ENCODE measurements around the gene RPL10.

The RPL10 gene

GRCh38 chrX:154401918-154402621 is 3.9 kb downstream of the RPL10 start:
- peak; percentile 21 for DNase-seq

DNA sequence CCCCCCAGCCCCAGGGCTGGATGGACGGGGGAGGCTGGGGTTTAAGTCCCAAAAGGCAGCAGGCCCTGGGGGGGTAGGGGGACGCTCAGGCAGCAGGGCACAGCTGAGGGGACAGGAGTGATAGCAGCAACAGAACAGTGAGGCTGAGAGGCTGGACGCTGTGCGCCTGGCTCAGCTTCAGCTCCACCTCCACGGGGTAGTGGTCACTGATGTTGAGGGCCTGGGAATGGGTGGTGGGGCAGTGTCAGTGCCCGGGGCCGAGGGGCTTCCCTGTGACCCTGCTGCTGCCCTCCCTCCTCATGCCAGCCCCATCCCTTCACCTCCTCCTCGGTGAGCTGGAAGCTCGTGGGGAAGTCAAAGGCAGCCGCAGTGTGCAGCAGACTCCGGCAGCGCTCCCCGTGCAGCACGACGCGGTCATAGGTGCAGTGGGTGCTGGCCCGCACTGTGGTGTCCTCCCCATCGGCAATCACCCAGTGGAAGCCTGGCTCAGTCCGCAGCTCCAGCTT is 4.5 kb downstream of the RPL10 start:
- no peak for DNase-seq

- no peak for DNase-seq
These were observed 5.0 kb downstream of the RPL10 start for GRCh38 chrX:154403192-154403591.

DNA sequence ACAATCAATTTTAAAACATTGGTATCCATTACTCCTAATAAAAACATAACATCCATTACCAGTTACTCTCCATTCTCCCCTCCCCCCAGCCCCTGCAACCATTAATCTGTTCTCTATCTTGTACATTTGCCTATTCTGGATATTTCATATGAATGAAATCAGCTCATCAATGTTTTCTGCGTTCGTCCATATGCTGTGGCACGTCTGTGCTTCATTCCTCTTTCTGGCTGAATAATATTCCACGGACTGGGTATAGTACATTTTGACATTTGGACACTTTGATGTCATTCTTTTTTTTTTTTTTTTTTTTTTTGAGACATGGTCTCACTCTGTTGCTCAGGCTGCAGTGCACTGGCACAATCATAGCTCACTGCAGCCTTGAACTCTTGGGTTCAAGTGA is 5.7 kb downstream of the RPL10 start:
- DNase-seq = no peak

DNA sequence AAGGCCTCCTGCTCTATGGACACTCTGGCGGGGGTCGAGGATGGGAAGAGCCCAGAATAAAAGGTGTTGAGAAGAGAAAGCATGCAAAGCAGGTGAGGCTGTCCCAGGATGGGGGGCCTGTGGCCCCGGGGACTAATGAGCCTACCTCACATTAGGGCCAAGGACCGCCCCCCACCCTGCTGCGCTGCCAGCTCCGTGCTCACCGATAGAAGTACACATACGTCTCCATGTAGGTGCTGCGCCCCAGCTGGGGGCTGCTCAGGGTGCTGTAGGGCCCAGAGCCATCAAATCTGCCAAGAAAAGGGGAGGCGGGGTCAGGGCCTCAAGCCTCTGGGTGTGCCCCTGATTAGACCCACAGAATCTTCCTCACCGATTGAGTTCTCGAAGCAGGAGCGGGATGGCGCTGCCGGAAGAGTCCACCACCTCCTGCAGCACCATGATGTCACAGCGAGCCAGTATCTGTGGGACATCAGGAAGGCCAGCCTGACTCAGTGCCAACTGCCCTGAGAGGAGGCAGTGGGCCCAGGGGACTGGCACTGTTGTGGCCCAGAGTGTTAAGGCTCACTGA is 6.5 kb downstream of the RPL10 start:
- DNase-seq = no peak

- no peak for DNase-seq
These were observed 10.6 kb downstream of the RPL10 start for GRCh38 chrX:154408659-154409221.

DNA sequence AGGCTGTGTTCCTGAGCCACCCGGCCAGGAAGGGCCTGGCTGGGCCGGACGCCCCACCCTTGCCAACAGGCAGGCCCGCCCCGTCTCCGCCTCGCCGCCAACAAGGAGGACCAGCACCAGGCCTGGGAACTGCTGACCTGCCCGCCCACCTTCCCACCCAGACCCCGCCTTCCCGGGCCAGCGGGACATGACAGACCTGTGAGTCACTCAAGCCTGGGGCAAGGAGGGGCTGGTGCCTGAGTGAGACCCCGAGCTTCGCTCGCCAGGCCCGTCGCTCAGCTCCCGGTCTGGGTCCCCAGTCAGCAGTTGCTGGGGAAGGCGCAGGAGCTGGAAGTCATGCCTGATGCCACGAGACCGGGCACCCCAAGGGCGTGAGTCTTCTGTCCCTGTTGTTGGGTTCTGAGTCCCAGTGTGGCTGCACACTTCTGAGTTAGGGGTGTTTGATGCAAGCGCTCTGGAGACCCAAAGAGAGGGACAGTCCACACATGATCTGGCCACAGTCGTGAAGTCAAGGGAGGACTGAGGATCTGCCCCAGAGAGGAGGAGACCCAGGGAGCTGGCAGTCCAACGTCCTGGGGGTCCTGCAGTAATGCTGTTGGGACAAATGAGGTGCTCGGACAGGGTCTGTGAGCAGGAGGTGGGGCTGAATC is 11.2 kb downstream of the RPL10 start, which contains the start of gene DNASE1L1:
TSS of gene DNASE1L1 (minus strand) at position 33 of the 650 bp plus-strand sequence. CDS start 3,686 bp downstream, outside the sequence.
- DNase-seq = peak; percentile 53

GRCh38 chrX:154411981-154412340 is 13.8 kb downstream of the RPL10 start:
- peak; percentile 74 for DNase-seq

DNA sequence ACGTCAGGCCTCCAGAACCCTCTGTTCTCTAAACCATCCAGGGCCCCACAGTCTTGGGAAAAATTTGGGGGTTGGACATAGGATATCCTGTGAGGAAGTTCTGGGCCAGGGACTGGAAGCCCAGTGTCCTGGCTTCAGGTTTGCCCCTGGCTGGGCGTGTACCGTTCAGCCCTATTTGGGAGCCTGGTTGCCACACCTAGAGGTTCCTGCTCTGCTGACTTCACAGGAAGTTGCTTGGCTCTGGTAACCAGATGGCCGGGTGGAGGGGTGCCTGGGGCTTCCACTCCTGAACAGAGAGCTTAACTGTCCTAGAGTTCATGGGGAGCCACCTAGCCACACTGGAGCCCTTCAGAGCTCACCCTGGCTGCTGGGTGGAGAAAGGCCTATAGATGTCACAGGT is 14.3 kb downstream of the RPL10 start:
- DNase-seq = peak; percentile 61

DNA sequence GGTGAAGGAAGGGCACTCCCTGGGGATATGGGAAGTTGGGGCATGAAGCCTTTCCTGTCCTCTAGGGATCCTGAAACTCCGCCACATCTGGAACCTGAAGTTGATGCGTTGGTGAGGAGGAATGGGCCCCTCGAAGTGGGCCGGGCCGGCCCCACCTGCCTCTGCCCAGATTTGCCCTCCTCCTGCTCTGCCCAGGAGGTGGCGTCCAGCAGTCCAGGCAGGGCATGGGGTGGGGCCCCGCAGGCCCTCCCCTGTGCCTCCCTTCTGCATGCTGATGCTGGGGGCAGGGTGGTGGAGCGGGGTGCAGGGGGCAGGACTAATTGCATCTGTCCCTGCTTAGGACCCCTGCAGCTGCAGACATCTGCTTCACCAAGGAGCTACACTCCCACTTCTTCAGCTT is 15.0 kb downstream of the RPL10 start:
- no peak for DNase-seq

DNA sequence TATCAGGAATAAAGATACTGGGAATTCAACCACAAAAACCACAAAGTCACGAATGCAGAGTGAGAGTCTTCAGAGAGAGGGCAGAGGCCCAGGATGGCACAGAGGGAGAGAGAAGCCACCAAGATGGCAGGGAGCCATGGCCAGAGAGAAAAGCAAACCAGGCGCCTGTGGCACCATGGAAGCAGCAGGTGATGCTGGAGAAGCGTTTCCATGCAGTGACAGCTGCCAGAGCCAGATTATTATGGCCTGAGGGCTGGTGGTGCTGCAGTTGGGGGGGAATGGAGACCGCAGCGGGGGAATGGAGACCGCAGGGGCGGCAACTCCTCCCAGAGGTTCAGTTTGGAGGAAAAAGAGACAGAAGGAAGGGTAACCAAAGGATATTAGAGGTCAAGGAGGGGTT is 19.0 kb downstream of the RPL10 start:
- DNase-seq = no peak

GRCh38 chrX:154419189-154419588 is 21.0 kb downstream of the RPL10 start:
- DNase-seq = no peak

- no peak for DNase-seq
These were observed 21.7 kb downstream of the RPL10 start for GRCh38 chrX:154419688-154420401.

GRCh38 chrX:154420402-154420756 is 22.2 kb downstream of the RPL10 start:
- no peak for DNase-seq

- DNase-seq = no peak
These were observed 29.0 kb downstream of the RPL10 start for GRCh38 chrX:154426916-154427770.

GRCh38 chrX:154428176-154429171 is 30.3 kb downstream of the RPL10 start, which contains the start of gene ATP6AP1:
Gene ATP6AP1, plus strand, starts transcription at chrX:154428677. Its CDS starts 16 bp downstream, at chrX:154428693.
- DNase-seq = peak; percentile 94

- DNase-seq = no peak
These were observed 31.5 kb downstream of the RPL10 start for GRCh38 chrX:154429711-154430110.

- no peak for DNase-seq
These were observed 32.3 kb downstream of the RPL10 start for GRCh38 chrX:154430479-154430878.

GRCh38 chrX:154430916-154431315 is 32.7 kb downstream of the RPL10 start:
- no peak for DNase-seq

GRCh38 chrX:154431341-154431740 is 33.2 kb downstream of the RPL10 start:
- DNase-seq = no peak

DNA sequence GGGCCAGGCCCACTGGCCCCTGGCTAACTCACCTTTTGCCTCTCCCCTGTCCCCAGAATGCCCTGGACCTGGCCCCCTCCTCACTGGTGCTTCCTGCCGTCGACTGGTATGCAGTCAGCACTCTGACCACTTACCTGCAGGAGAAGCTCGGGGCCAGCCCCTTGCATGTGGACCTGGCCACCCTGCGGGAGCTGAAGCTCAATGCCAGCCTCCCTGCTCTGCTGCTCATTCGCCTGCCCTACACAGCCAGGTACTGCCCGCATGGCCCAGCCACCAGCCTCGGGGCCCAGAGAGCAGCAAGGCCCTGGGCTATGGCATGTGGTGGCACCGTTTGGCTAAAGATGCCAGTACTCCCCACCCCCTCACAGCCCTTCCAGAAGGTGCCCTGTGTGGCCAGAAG is 34.0 kb downstream of the RPL10 start:
- DNase-seq = no peak

Data from activated CD4-positive, alpha-beta T cell treated with anti-CD3 and anti-CD28 coated beads, Interleukin-2, Interleukin-6, amounts not matched to agents 100 ng/mL and 50 ng/mL, durations not matched to agents 16 hours and 8 hours (primary cell).